H9 (cell line): ENCODE results near the gene KCNE2. TPM values are rescaled to one million over a fixed set of nuclear protein-coding genes. Genes with fewer than 3 reads are reported as not detected.

Source experiments
- DNase-seq: peaks from one replicate; pipeline ENCODE4 v3.0.0-alpha.2; 2017
- H2AFZ ChIP-seq: one replicate; pipeline ENCODE4 v1.6.1; 2013; ENCODE audit warnings: mild to moderate bottlenecking, low read length, control low read depth, moderate library complexity
- H2AK5ac ChIP-seq: 2 replicates; pipeline ENCODE4 v1.6.1; 2013; ENCODE audit warnings: low read length, control low read depth, mixed read lengths; ENCODE audit not compliant: insufficient read length
- H2BK120ac ChIP-seq: one replicate; pipeline ENCODE4 v1.6.1; 2013; ENCODE audit warnings: low read depth, mild to moderate bottlenecking, low read length, control low read depth, inconsistent platforms; ENCODE audit not compliant: poor library complexity, severe bottlenecking
- H2BK12ac ChIP-seq: 2 replicates; pipeline ENCODE4 v1.6.1; 2013; ENCODE audit warnings: low read length, control low read depth, mixed read lengths, low read depth; ENCODE audit not compliant: insufficient read length
- H2BK15ac ChIP-seq: 2 replicates; pipeline ENCODE4 v1.6.1; 2013; ENCODE audit warnings: low read depth, low read length, control low read depth
- H2BK20ac ChIP-seq: one replicate; pipeline ENCODE4 v1.6.1; 2013; ENCODE audit warnings: low read depth, mild to moderate bottlenecking, low read length, control low read depth, inconsistent platforms; ENCODE audit not compliant: poor library complexity, severe bottlenecking
- H2BK5ac ChIP-seq: 2 replicates; pipeline ENCODE4 v1.6.1; 2013; ENCODE audit warnings: low read length, control low read depth, mixed read lengths; ENCODE audit not compliant: insufficient read length
- H3K14ac ChIP-seq: 2 replicates; pipeline ENCODE4 v1.6.1; 2013; ENCODE audit warnings: low read length, control low read depth; ENCODE audit not compliant: insufficient read depth
- H3K18ac ChIP-seq: 2 replicates; pipeline ENCODE4 v1.6.1; 2013; ENCODE audit warnings: low read depth, mild to moderate bottlenecking, mixed read lengths, low read length, control low read depth; ENCODE audit not compliant: insufficient read length
- H3K23ac ChIP-seq: 2 replicates; pipeline ENCODE4 v1.6.1; 2013; ENCODE audit warnings: low read length, control low read depth, mixed read lengths, low read depth; ENCODE audit not compliant: insufficient read length
- H3K23me2 ChIP-seq: 2 replicates; pipeline ENCODE4 v1.6.1; 2013; ENCODE audit warnings: low read depth, mild to moderate bottlenecking, mixed read lengths, low read length, control low read depth; ENCODE audit not compliant: insufficient read length, poor library complexity, severe bottlenecking
- H3K27ac ChIP-seq: 2 replicates; pipeline ENCODE4 v1.5.1; 2013; ENCODE audit warnings: low read length, control low read depth, mixed read lengths, low read depth; ENCODE audit not compliant: insufficient read length
- H3K27me3 ChIP-seq: 2 replicates; pipeline ENCODE4 v1.6.1; 2013; ENCODE audit warnings: low read length, control low read depth, inconsistent platforms; ENCODE audit not compliant: insufficient read depth
- H3K4ac ChIP-seq: 2 replicates; pipeline ENCODE4 v1.6.1; 2013; ENCODE audit warnings: low read depth, mild to moderate bottlenecking, control low read depth, inconsistent platforms, low read length, moderate library complexity
- H3K4me1 ChIP-seq: 2 replicates; pipeline ENCODE4 v1.6.1; 2013; ENCODE audit warnings: low read length, control low read depth, inconsistent platforms; ENCODE audit not compliant: insufficient read depth
- H3K4me2 ChIP-seq: 2 replicates; pipeline ENCODE4 v1.6.1; 2013; ENCODE audit warnings: low read length, control low read depth, mixed read lengths; ENCODE audit not compliant: insufficient read length, insufficient read depth
- H3K56ac ChIP-seq: 2 replicates; pipeline ENCODE4 v1.6.1; 2013; ENCODE audit warnings: low read depth, mild to moderate bottlenecking, mixed read lengths, low read length, control low read depth; ENCODE audit not compliant: insufficient read length
- H3K79me1 ChIP-seq: 2 replicates; pipeline ENCODE4 v1.6.1; 2013; ENCODE audit warnings: low read depth, mild to moderate bottlenecking, moderate library complexity, low read length, control low read depth, inconsistent platforms; ENCODE audit not compliant: insufficient read depth, poor library complexity, severe bottlenecking
- H3K79me2 ChIP-seq: 2 replicates; pipeline ENCODE4 v1.6.1; 2013; ENCODE audit warnings: low read length, control low read depth, inconsistent platforms; ENCODE audit not compliant: insufficient read depth
- H3K9ac ChIP-seq: 2 replicates; pipeline ENCODE4 v1.6.1; 2013; ENCODE audit warnings: low read length, control low read depth, mixed read lengths; ENCODE audit not compliant: insufficient read length; ENCODE audit errors: extremely low read depth
- H3K9me3 ChIP-seq: one replicate; pipeline ENCODE4 v1.6.1; 2013; ENCODE audit warnings: low read depth, low read length, inconsistent platforms; ENCODE audit not compliant: control insufficient read depth
- H3T11ph ChIP-seq: one replicate; pipeline ENCODE4 v1.6.1; 2013; ENCODE audit warnings: mild to moderate bottlenecking, low read length, control low read depth, inconsistent platforms
- H4K20me1 ChIP-seq: one replicate; pipeline ENCODE4 v1.6.1; 2013; ENCODE audit not compliant: control insufficient read depth, insufficient read length, insufficient read depth
- H4K5ac ChIP-seq: 2 replicates; pipeline ENCODE4 v1.6.1; 2013; ENCODE audit warnings: low read depth, mild to moderate bottlenecking, mixed read lengths, low read length, control low read depth; ENCODE audit not compliant: insufficient read length
- H4K8ac ChIP-seq: replicated peaks from 2 replicates; pipeline ENCODE4 v1.6.1; 2013; ENCODE audit warnings: low read length, control low read depth, mixed read lengths, low read depth; ENCODE audit not compliant: insufficient read length
- H4K91ac ChIP-seq: 2 replicates; pipeline ENCODE4 v1.6.1; 2013; ENCODE audit warnings: low read depth, mild to moderate bottlenecking, moderate library complexity, mixed read lengths, low read length, control low read depth; ENCODE audit not compliant: insufficient read length
- H3K27ac Mint-ChIP-seq, 3 experiments: 2 replicates in 2 of 3; 3 replicates in 1 of 3; pipeline ENCODE4 v1.8.0; 2020 to 2021; ENCODE audit warnings: mixed read lengths in 3 of 3, mild to moderate bottlenecking in 1 of 3, moderate library complexity in 1 of 3
- H3K27me3 Mint-ChIP-seq: 2 replicates; pipeline ENCODE4 v1.8.0; 2021; ENCODE audit warnings: low read depth, mild to moderate bottlenecking, moderate library complexity, mixed read lengths
- H3K36me3 Mint-ChIP-seq, 3 experiments: 2 replicates in 2 of 3; 3 replicates in 1 of 3; pipeline ENCODE4 v1.8.0; 2020 to 2021; ENCODE audit warnings: low read depth in 3 of 3, mixed read lengths in 3 of 3; ENCODE audit not compliant: insufficient read depth in 1 of 3
- H3K4me1 Mint-ChIP-seq, 2 experiments: 2 replicates each; pipeline ENCODE4 v1.8.0; 2020; ENCODE audit warnings: mixed read lengths in 2 of 2
- H3K4me3 Mint-ChIP-seq, 2 experiments: 2 replicates in 1 of 2; 3 replicates in 1 of 2; pipeline ENCODE4 v1.8.0; 2020 to 2021; ENCODE audit warnings: mild to moderate bottlenecking in 2 of 2, mixed read lengths in 2 of 2, moderate library complexity in 1 of 2
- H3K9me3 Mint-ChIP-seq, 2 experiments: 2 replicates in 1 of 2; 3 replicates in 1 of 2; pipeline ENCODE4 v1.8.0; 2020; ENCODE audit warnings: mild to moderate bottlenecking in 2 of 2, mixed read lengths in 2 of 2, moderate library complexity in 1 of 2
- CTCF ChIP-seq: fragments of 200-600 bp; sonication (generic); conservative IDR thresholded peaks from 3 replicates; pipeline ENCODE4 v1.8.0; 2021; ENCODE audit warnings: antibody characterized with exemption, mild to moderate bottlenecking
- WGBS: extraction: QIAGEN DNeasy Blood & Tissue Kit; methylation state at CpG from one replicate; pipeline ENCODE4 v1.1.7; 2013; ENCODE audit warnings: missing lambda C conversion rate, low lambda C conversion rate, mixed read lengths; ENCODE audit not compliant: insufficient read length; ENCODE audit errors: extremely low coverage; 5-methylcytosine and 5-hydroxymethylcytosine counted together
- total RNA-seq: library from RNA; stranded (reverse); gene quantifications from 2 replicates; pipeline ENCODE4 v1.2.1, GENCODE V29; 2021

KCNE2 gene
- total RNA-seq, 1 experiment from 2014 or later: not detected

- WGBS: no CpG with 5 or more reads among the region's 6 CpGs
- H3K9me3 Mint-ChIP-seq: no peaks in the 10 kb centered on the region
- Histone ChIP-seq H2BK15ac (no peak overlapping the region), H3K79me2 (no peaks in the 10 kb centered on the region), H4K8ac (no peak overlapping the region), H3K23me2 (no peaks in the 10 kb centered on the region), H3K27me3 (no peaks in the 10 kb centered on the region), H2BK5ac (no peak overlapping the region), H3K4ac (no peak overlapping the region), H3K9me3 (no peaks in the 10 kb centered on the region), H2BK120ac (no peak overlapping the region), H4K5ac (no peak overlapping the region), H3K79me1 (no peaks in the 10 kb centered on the region), H4K91ac (no peak overlapping the region), H2BK12ac (no peak overlapping the region), H3K4me2 (no peak overlapping the region), H4K20me1 (no peaks in the 10 kb centered on the region), H3T11ph (no peak overlapping the region), H3K14ac (no peak overlapping the region), H3K56ac (no peak overlapping the region), H3K4me1 (no peaks in the 10 kb centered on the region), H2AK5ac (no peak overlapping the region), H2AFZ (no peak overlapping the region), H3K23ac (no peak overlapping the region), H2BK20ac (no peak overlapping the region), H3K18ac (no peak overlapping the region), H3K27ac (no peak overlapping the region), H3K9ac (no peak overlapping the region)
- no peak overlapping the region for H3K4me3 Mint-ChIP-seq
- H3K4me1 Mint-ChIP-seq: peaks cover 12 to 20% of the 10 kb centered on the region in 2 experiments
- H3K27me3 Mint-ChIP-seq: peaks cover 2% of the 10 kb centered on the region
- DNase-seq: no peak
- H3K36me3 Mint-ChIP-seq: no peaks in the 10 kb centered on the region; a peak in 1 of 7 replicates
- TF ChIP-seq CTCF: no peak
- H3K27ac Mint-ChIP-seq: no peak overlapping the region; a peak in 1 of 7 replicates
Observed at GRCh38 chr21:34335316-34335715, 28.5 kb upstream of the KCNE2 start.
